Measurements from ENCODE around the gene RAB31.

- TF ChIP-seq ZNF510 (CRISPR knock-in tag; IDR thresholded peaks at IDR 0.05; ENCODE audit: low read depth) (no peak), NFATC3 (CRISPR knock-in tag; IDR thresholded peaks at IDR 0.05) (no peak)
Observed at GRCh38 chr18:9787036-9787435, 78.9 kb downstream of the RAB31 start.
